Colon (tissue), 2 donors: Measurements from ENCODE around the gene CNNM1.

Experiments
- FAIRE-seq: peaks from 2 replicates; lab custom pipeline; 2012; peaks lifted over from hg19 to GRCh38; lab: Jason Lieb, UNC
- donor health status: control.
- donor health status: control.

CNNM1 gene

GRCh38 chr10:99329304-99329553 is at the start of gene CNNM1:
Gene CNNM1 (plus strand): TSS chr10:99329356. CDS start chr10:99329388, 32 bp downstream.
- no peak for FAIRE-seq

DNA sequence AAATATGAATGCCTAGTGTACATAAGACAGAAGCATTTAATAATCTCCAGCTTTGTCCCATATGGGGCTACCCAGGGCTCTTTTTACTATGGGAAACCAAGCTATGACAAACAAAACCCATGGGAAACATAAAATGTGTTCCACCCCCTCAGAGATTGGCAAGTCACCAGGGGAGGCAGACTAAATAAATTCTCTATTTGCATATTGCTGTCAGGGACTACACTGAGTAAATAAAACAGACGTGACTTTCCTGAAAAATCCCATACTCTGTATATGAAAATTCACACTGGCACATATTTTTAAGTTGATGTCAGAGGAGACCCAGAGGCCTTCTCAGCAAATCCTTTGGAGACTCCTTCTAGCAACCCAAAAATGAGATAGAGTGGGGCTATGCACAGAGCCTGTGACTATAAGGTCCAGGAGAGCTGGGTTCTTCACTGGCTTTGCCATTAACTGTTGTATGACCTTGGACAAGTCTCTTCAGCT is 49.5 kb upstream of the CNNM1 start:
- no peak for FAIRE-seq

DNA sequence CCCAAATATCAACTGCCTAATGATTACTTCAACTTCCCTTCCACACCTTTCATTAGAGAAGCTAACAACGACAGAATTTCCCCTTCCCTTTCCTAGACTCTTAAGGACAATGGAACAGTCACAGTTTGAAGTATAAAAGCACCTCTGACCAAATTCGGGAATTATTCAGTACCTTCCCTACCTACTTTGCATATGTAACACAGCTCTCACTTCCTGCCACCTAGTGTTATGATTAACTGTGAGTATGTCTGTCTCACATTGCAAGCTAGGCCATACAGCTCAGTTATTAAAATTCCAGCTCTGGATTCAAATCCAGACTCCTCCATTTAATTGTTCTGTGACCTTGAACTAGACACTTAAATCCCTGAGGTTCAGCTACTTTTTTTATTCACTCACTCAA is 48.7 kb upstream of the CNNM1 start:
- no peak for FAIRE-seq

DNA sequence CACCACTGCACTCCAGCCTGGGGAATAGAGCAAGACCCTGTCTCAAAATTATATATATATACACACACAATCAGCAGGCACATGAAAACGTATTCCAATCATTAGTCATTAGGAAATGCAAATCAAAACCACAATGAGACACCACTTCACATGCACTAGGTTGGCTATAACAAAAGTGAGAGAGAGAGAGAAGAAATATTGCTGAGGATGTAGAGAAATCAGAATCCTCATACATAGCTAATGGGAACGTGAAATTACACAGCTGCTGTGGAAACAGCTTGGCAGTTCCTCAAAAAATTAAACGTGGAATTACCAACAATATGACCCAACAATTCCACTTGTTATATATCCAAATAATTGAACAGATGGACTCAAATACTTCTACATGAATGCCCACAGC is 43.3 kb upstream of the CNNM1 start:
- no peak for FAIRE-seq

DNA sequence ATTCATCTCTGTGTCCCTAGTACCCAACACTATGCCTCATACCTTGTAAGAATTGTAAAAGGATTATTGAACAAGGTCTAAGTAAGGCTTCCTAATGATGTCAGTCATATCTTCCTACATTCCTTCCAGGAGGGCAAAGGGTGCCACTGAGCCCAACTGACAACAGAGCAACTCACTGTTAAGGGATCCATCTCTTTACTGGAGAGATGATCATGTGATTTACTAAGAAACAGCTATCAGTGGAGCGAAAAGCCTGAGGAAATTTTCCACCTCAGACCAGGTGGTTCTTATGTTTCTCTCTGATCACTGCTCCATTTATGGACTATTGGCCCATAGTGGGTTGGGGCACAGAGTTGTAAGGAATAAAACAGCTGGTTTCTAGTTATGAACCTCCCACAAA is 38.9 kb upstream of the CNNM1 start:
- no peak for FAIRE-seq

- FAIRE-seq = no peak
Observed at GRCh38 chr10:99292159-99292558, 37.0 kb upstream of the CNNM1 start.

DNA sequence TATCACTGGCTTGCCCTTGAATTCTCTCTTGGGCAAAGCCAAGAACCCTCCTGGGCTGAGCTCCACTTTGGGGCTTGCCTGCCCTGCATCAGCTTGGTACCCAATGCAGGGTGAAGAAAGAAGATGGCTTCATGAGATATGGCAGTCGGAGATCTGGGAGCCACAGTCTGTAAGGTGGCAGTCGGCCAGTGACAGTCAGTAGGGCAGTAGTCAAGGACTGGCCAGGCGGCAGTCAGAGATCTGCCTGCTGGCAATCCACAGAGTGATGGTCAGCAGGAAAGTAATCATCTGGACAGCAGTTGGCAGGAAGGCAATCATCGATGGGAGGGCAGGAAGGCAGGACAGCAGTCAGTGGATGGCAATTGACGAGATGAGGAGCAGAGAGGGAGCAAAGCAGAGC is 32.6 kb upstream of the CNNM1 start:
- FAIRE-seq = no peak

DNA sequence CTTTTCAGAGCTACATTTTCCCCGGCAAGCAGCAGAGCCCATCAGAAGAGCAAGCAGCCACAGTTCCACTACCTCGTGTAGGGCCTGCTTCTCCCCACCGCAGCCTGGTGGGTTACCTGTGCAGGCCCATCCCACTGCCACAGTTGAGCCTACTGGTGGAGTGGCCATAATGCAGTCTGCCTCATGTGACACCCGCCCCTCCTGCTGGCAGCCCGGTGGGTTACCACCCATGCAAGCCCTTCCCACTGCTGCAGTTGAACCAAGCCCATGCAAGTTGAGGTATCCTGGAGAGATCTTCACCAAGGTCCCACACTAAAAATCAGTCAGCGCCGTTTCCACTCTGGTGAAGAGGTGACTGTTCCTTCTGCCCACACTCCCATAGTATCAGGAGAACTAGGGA is 32.1 kb upstream of the CNNM1 start:
- FAIRE-seq = no peak

DNA sequence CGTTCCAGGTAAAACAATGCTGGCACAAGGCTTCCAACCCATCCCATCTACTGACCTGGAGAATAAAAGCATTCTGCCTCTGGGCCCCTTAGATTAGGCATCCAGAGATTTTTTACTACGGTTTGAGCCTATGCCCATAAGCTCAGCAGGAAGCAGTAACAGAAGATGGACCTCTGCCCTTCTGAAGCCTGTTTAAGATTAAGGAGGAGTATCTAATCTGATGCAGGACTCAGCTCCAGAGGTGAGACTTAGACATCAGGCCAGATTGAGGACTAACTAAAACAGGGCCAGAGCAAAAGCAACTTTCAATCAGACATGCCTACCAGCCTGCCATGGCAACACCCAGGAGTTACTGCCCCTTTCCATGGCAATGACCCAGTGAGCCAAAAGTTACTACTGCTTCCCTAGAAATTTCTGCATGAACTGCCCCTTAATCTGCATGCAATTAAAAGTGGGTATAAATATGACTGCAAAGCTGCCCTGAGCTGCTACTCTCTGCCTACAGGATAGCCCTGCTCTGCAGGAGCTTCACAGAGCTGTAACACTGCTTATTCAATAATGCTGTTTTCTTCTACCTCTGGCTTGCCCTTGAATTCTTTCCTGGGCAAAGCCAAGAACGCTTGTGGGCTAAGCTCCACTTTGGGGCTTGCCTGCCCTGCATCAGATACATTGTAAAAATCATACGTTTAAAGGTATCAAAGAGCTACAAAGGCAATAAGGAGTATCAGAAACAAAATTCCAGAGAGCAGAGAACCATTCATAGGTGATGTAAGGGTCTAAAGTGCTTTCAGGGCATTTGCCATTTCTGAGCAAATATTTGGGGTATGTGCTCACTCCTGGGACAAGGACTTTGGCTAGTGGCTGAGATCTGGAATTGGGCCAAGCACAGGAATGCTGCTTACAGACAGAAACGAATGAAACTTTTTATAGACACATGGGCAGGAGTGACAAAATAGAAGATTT is 25.0 kb upstream of the CNNM1 start:
- no peak for FAIRE-seq

- FAIRE-seq = no peak
Observed at GRCh38 chr10:99304862-99305229, 24.3 kb upstream of the CNNM1 start.

DNA sequence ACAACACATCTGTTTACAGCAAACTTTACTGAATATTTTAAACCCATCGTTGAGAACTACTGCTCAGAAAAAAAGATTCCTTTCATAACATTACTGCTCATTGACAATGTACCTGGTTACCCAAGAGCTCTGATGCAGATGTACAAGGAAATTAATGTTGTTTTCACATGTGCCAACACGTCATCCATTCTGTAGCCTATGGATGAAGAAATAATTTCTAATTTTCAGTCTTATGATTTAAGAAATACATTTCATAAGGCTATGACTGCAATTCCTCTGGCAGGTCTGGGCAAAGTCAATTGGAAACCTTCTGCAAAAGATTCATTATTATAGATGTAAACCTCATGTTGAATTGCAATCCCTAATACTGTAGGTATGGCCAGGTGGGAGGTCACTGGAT is 16.7 kb upstream of the CNNM1 start:
- FAIRE-seq = no peak

GRCh38 chr10:99315853-99316252 is 13.3 kb upstream of the CNNM1 start:
- no peak for FAIRE-seq

DNA sequence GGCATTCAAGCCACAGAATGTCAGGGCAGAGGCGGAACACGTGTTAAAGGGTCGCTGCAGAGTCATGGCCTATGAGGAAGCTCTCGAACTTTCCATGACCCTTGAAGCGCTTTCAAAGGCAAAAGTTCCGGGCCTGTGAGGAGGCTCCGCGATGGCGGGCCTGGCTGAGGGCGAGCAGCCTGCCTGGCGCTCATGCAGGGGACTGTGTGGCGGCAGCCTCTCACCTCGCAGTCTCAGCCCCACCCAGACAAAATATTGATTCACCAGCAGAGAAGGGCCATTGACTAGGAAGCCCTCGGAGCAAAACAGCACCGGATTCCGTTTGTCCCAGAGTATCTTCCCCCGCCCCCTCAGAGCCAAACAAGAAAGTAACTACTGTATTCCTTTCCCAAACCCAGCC is 12.8 kb upstream of the CNNM1 start:
- FAIRE-seq = no peak

DNA sequence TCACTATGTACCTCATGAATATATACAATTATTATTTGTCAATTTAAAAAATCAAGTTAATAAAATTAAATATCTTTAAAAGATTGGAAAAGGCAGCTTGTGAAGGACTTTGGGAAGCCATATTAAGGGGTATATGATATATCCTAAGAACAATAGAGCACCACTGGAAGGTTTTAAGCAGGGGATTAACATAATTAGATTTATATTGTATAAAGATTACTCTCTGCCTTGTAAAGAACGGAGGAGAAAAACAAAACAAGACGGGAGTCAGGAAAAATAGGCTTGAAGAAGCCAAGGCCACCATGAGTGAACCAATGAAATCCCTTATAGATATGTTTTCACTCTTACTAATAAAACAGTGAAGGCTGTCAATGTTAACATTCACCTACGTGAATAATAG is 11.1 kb upstream of the CNNM1 start:
- FAIRE-seq = no peak

DNA sequence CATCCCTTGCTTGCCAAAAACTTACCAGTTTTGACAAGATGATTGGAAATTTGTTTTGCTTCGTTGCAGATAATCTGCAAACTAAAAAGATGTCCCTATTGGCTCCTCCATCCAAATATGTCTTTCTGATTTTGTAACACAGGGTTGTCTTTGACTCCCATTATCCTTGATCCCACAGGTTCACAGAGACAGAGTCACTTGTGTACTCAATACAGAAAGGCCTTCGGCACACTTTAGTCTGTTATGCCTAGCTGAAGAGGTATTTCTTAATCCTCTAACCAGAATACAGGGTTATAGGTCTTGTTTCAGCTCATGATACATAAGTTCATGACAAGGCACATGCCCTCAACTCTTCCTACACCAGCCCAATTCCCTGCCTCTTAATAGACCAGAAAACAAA is 10.7 kb upstream of the CNNM1 start:
- FAIRE-seq = no peak

DNA sequence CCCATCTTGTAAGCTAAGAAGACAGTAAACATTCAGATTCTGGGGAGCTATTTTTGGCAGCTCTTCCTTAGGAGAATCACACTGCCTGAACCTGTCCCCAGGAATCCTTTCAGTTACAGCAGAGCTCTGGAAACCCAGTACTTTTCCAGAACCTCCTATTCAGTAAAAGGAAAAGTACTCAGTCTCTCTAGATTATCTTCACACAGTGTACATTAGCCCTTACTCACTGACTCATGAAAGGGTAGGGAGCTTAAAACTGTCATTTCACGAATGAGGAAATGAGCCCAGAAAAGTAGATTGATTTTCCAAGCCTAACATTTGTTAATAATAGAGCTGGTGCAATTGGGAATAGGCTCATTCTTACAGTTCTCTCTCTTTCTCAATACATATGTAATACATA is 3.9 kb upstream of the CNNM1 start:
- FAIRE-seq = no peak

- no peak for FAIRE-seq
Observed at GRCh38 chr10:99326871-99327270, 2.3 kb upstream of the CNNM1 start.

- FAIRE-seq = no peak
Observed at GRCh38 chr10:99328579-99329303, 415 bp upstream of the CNNM1 start.

GRCh38 chr10:99329554-99330346 is 594 bp downstream of the CNNM1 start:
- no peak for FAIRE-seq

DNA sequence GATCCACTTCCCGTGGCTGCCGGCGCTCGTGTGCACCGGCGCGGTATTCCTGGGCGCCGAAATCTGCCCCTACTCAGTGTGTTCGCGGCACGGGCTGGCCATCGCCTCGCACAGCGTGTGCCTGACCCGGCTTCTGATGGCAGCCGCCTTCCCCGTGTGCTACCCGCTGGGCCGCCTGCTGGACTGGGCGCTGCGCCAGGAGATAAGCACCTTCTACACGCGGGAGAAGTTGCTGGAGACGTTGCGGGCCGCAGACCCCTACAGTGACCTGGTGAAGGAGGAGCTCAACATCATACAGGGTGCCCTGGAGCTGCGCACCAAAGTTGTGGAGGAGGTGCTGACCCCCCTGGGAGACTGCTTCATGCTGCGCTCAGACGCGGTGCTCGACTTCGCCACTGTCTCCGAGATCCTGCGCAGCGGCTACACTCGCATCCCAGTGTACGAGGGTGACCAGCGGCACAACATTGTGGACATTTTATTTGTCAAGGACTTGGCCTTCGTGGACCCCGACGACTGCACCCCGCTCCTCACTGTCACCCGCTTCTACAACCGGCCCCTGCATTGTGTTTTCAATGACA is 1.3 kb downstream of the CNNM1 start:
- FAIRE-seq = no peak

- FAIRE-seq = no peak
Observed at GRCh38 chr10:99331207-99331803, 2.1 kb downstream of the CNNM1 start.

- FAIRE-seq = no peak
Observed at GRCh38 chr10:99337311-99337811, 8.2 kb downstream of the CNNM1 start.
